Omental fat pad (tissue), 4 donors: ENCODE results near the gene CFAP20DC. TPM values are rescaled to one million over a fixed set of nuclear protein-coding genes. Genes with fewer than 3 reads are reported as not detected.
"Not testable (repeated sequence)": the region's sequence is repeated elsewhere in the genome, so short reads cannot be mapped to it uniquely, and the experiment has no call there.

Experiments
- ATAC-seq: fragments of 150-250 bp; one replicate; pipeline ENCODE4 v1.9.1; 2016; ENCODE audit warnings: mild to moderate bottlenecking, moderate library complexity; ENCODE audit not compliant: low FRiP score
- DNase-seq: peaks from one replicate; pipeline ENCODE4 v3.0.0-alpha.2; 2019; ENCODE audit warnings: low spot score
- CTCF ChIP-seq, 3 donors: fragments of 450-650 bp; IDR thresholded peaks; one replicate each; pipeline ENCODE4 v1.5.1; 2016 to 2017; ENCODE audit warnings: antibody characterized with exemption in 3 of 3, mild to moderate bottlenecking in 3 of 3, moderate library complexity in 2 of 3
- total RNA-seq, 4 donors: library from RNA; depleted of rRNA; stranded (reverse); fragments of >200 nt; gene quantifications; one replicate each; pipeline ENCODE4 v1.1.0, GENCODE V29; 2016

CFAP20DC gene
- under 1 TPM in 3 of 4 donors, not detected in 1; 0.25 to 0.36 (median 0.28) TPM for total RNA-seq

- ATAC-seq (peak; percentile 98), DNase-seq (peak; percentile 71)
- no peak for TF ChIP-seq CTCF (IDR thresholded peaks at IDR 0.05)
Observed at GRCh38 chr3:59049671-59050331, at the start of gene CFAP20DC. Gene CFAP20DC (minus strand): TSS chr3:59050025. CDS start chr3:59049631, 394 bp downstream.

- not testable (repeated sequence) for ATAC-seq, DNase-seq
Observed at GRCh38 chr3:59098516-59098915, 48.7 kb upstream of the CFAP20DC start.

GRCh38 chr3:59094446-59094845, 44.6 kb upstream of the CFAP20DC start:
- DNase-seq = no peak
- no peak for ATAC-seq
- TF ChIP-seq CTCF (IDR thresholded peaks at IDR 0.05) = no peak

GRCh38 chr3:59093521-59093920, 43.7 kb upstream of the CFAP20DC start:
- ATAC-seq = no peak

GRCh38 chr3:59088761-59089160, 38.9 kb upstream of the CFAP20DC start:
- no peak for ATAC-seq
- TF ChIP-seq CTCF (IDR thresholded peaks at IDR 0.05) = no peak

More at GRCh38 chr3:59093521-59093920, 43.7 kb upstream of the CFAP20DC start:
- no peak for DNase-seq
- TF ChIP-seq CTCF (IDR thresholded peaks at IDR 0.05) = no peak

GRCh38 chr3:59085976-59086375, 36.2 kb upstream of the CFAP20DC start:
- DNase-seq (no peak), ATAC-seq (no peak)
- no peak for TF ChIP-seq CTCF (IDR thresholded peaks at IDR 0.05)

More at GRCh38 chr3:59088761-59089160, 38.9 kb upstream of the CFAP20DC start:
- no peak for DNase-seq

GRCh38 chr3:59084583-59084982, 34.8 kb upstream of the CFAP20DC start:
- no peak for DNase-seq

More at GRCh38 chr3:59084583-59084982, 34.8 kb upstream of the CFAP20DC start:
- TF ChIP-seq CTCF (IDR thresholded peaks at IDR 0.05) = no peak
- ATAC-seq = no peak
